Endothelial cell of umbilical vein (primary cell): ENCODE measurements around the gene HEPHL1. TPM values are rescaled to one million over a fixed set of nuclear protein-coding genes. Genes with fewer than 3 reads are reported as not detected.
A peak's percentile ranks its signal among the peaks of the same experiment; 100 is the strongest.

Source experiments
- BruUV-seq: library from RNA; stranded (reverse); fragments of 400-500 nt; replicated peaks from 2 replicates; lab custom pipeline; 2021; lab: Mats Ljungman, UMichigan
- CTCF ChIA-PET: fragments of 300-600, 350-600 bp; sonication (Branson Sonifier 250); formaldehyde crosslinking; loops from one replicate; lab custom pipeline; 2021; ENCODE audit warnings: antibody characterized with exemption, inconsistent platforms; lab: Charles Lee
- POLR2A ChIA-PET: fragments of 300-600, 350-600 bp; sonication (Branson Sonifier 250); formaldehyde crosslinking; loops from one replicate; lab custom pipeline; 2021; ENCODE audit warnings: antibody characterized with exemption, inconsistent platforms; lab: Charles Lee
- DNase-seq: peaks from one replicate; pipeline ENCODE4 v3.0.0-alpha.2; 2011; ENCODE audit warnings: low read depth, low spot score
- FAIRE-seq: peaks from 2 replicates; lab custom pipeline; 2011; peaks lifted over from hg19 to GRCh38; lab: Jason Lieb, UNC
- H2AFZ ChIP-seq: 2 replicates; pipeline ENCODE4 v1.6.0; 2012; ENCODE audit warnings: low read depth, low read length, control low read depth, inconsistent platforms
- H3K27ac ChIP-seq: 2 replicates; pipeline ENCODE4 v1.5.1; 2011; ENCODE audit warnings: low read depth, mild to moderate bottlenecking, control low read depth, low read length, moderate library complexity; ENCODE audit not compliant: insufficient read depth
- H3K27me3 ChIP-seq, 2 experiments: 2 replicates each; pipeline versions ENCODE4 v1.6.0 to v1.6.1; 2011; ENCODE audit warnings: low read length in 2 of 2, mixed read lengths in 1 of 2; ENCODE audit not compliant: control insufficient read depth in 2 of 2, insufficient read depth in 2 of 2
- H3K36me3 ChIP-seq, 2 experiments: 2 replicates in 1 of 2; 3 replicates in 1 of 2; pipeline ENCODE4 v1.5.1; 2011; ENCODE audit warnings: low read length in 2 of 2, mild to moderate bottlenecking in 1 of 2, moderate library complexity in 1 of 2; ENCODE audit not compliant: control insufficient read depth in 2 of 2, insufficient read depth in 2 of 2; ENCODE audit errors: extremely low read depth in 1 of 2
- H3K4me1 ChIP-seq: 3 replicates; pipeline ENCODE4 v1.5.1; 2011; ENCODE audit warnings: mild to moderate bottlenecking, low read length; ENCODE audit not compliant: control insufficient read depth, insufficient read depth; ENCODE audit errors: extremely low read depth
- H3K4me2 ChIP-seq: 2 replicates; pipeline ENCODE4 v1.6.1; 2011; ENCODE audit warnings: low read length, control low read depth, mixed read lengths; ENCODE audit not compliant: insufficient read depth
- H3K4me3 ChIP-seq, 3 experiments: fragments of 200-600 bp in 1 of 3; sonication (generic), shearing (Covaris generic) in 1 of 3; replicated peaks in 1 of 3; 2 replicates each; pipeline ENCODE4 v1.5.1; 2011 to 2016; ENCODE audit warnings: control low read depth in 3 of 3, low read length in 3 of 3, mild to moderate bottlenecking in 2 of 3, inconsistent platforms in 1 of 3, low read depth in 1 of 3, moderate library complexity in 1 of 3; ENCODE audit not compliant: insufficient read depth in 1 of 3
- H3K79me2 ChIP-seq: 2 replicates; pipeline ENCODE4 v1.6.0; 2012; ENCODE audit warnings: low read length, inconsistent platforms; ENCODE audit not compliant: control insufficient read depth, insufficient read depth
- H3K9ac ChIP-seq: replicated peaks from 2 replicates; pipeline ENCODE3; 2011; ENCODE audit warnings: low read length, control low read depth; ENCODE audit not compliant: insufficient read depth; ENCODE audit errors: extremely low read depth
- H3K9me1 ChIP-seq: replicated peaks from 3 replicates; pipeline ENCODE4 v1.6.0; 2011; ENCODE audit warnings: mild to moderate bottlenecking, low read length; ENCODE audit not compliant: control insufficient read depth, insufficient read depth; ENCODE audit errors: extremely low read depth
- H3K9me3 ChIP-seq: replicated peaks from 2 replicates; pipeline ENCODE4 v1.5.1; 2012; ENCODE audit warnings: low read length, inconsistent platforms; ENCODE audit not compliant: control insufficient read depth, insufficient read depth
- H4K20me1 ChIP-seq: replicated peaks from 2 replicates; pipeline ENCODE3; 2011; ENCODE audit warnings: mild to moderate bottlenecking, low read length; ENCODE audit not compliant: control insufficient read depth, insufficient read depth; ENCODE audit errors: extremely low read depth
- CTCF ChIP-seq, 2 donors: IDR thresholded peaks; 1 replicate in 1 of 2; 2 replicates in 1 of 2; pipeline ENCODE4 v1.5.1; 2011; ENCODE audit warnings: low read length in 2 of 2, mild to moderate bottlenecking in 2 of 2, moderate library complexity in 2 of 2, control low read depth in 1 of 2, inconsistent platforms in 1 of 2, low read depth in 1 of 2; ENCODE audit not compliant: insufficient read depth in 1 of 2; ENCODE audit errors: extremely low read depth in 1 of 2
- FOS ChIP-seq: IDR thresholded peaks from 2 replicates; pipeline ENCODE4 v1.6.1; 2011; ENCODE audit warnings: mild to moderate bottlenecking, low read length, moderate library complexity, borderline replicate concordance; ENCODE audit not compliant: insufficient read depth
- GATA2 ChIP-seq: IDR thresholded peaks from 2 replicates; pipeline ENCODE4 v1.7.0; 2011; ENCODE audit warnings: low read depth, mild to moderate bottlenecking, moderate library complexity, mixed read lengths, low read length; ENCODE audit not compliant: insufficient read length, insufficient read depth
- JUN ChIP-seq: IDR thresholded peaks from 2 replicates; pipeline ENCODE4 v1.6.1; 2011; ENCODE audit warnings: borderline replicate concordance, low read depth; ENCODE audit not compliant: insufficient read length, insufficient read depth
- MAX ChIP-seq: IDR thresholded peaks from 2 replicates; pipeline ENCODE4 v1.6.1; 2011; ENCODE audit not compliant: insufficient read depth, insufficient read length
- MYC ChIP-seq: IDR thresholded peaks from one replicate; pipeline ENCODE4 v1.6.1; 2011; ENCODE audit warnings: mild to moderate bottlenecking, low read depth, low read length
- POLR2A ChIP-seq: IDR thresholded peaks from 2 replicates; pipeline ENCODE4 v1.6.1; 2012; ENCODE audit warnings: low read depth, mild to moderate bottlenecking, control low read depth, low read length
- POLR2AphosphoS5 ChIP-seq: IDR thresholded peaks from 2 replicates; pipeline ENCODE4 v1.6.1; 2012; ENCODE audit warnings: low read depth, mild to moderate bottlenecking, control low read depth, low read length, moderate library complexity; ENCODE audit not compliant: insufficient read depth
- dilution Hi-C: fragments of 300-500 bp; cut with MboI; formaldehyde crosslinking; loops from one replicate; pipeline ENCODE4 v1.15.0; 2019; ENCODE audit warnings: low sequenced_read_pairs; ENCODE audit not compliant: extremely low pct_ligation_motif_present
- intact Hi-C: fragments of 100-400 bp; cut with micrococcal nuclease; formaldehyde crosslinking; loops from one replicate; pipeline ENCODE4 v1.10.0; 2022
- polyA plus RNA-seq, 4 experiments: library from polyadenylated mRNA; depleted of rRNA in 3 of 4; stranded (reverse) in 3 of 4; unstranded in 1 of 4; fragments of >200 nt; gene quantifications; 2 replicates each; pipeline versions ENCODE4 v1.2.1 to v1.2.3, GENCODE V29; 2011 to 2012; ENCODE audit warnings: missing spikeins in 1 of 4
- total RNA-seq: library from RNA; stranded (reverse); gene quantifications from 2 replicates; pipeline ENCODE4 v1.2.3, GENCODE V29; 2021

The HEPHL1 gene
- total and polyA plus RNA-seq, 2 donors (not counting 3 experiments of a cell fraction or from before 2014, with no cell fraction given), result not detected

- no peaks in the 10 kb centered on the region for H3K27me3 ChIP-seq
- no TSS peak for BruUV-seq
- no peaks in the 10 kb centered on the region for H3K9me1 ChIP-seq
- peak; percentile 81 for DNase-seq
- H4K20me1 ChIP-seq, result no peaks in the 10 kb centered on the region
- no peak overlapping the region for H3K4me2 ChIP-seq
- no peaks in the 10 kb centered on the region for H3K36me3 ChIP-seq
- ChIA-PET POLR2A (no interaction called here), CTCF (interaction anchor here (1.1 to 3.2 kb wide), 2 partner anchors 23 to 33 kb away, joined by 3 to 17 read pairs; no protein-coding TSS in a partner anchor)
- H3K27ac ChIP-seq, result peak overlapping the region; percentile 34
- no peak overlapping the region for H3K4me3 ChIP-seq
- FAIRE-seq, result peak; percentile 88
- peaks cover 34% of the 10 kb centered on the region for H3K4me1 ChIP-seq
- no peak overlapping the region for H3K9ac ChIP-seq
- no peaks in the 10 kb centered on the region for H3K9me3 ChIP-seq
- peaks cover 61% of the 10 kb centered on the region for H3K79me2 ChIP-seq
- TF ChIP-seq MYC (no peak), FOS (peak; percentile 99), JUN (peak; percentile 95), POLR2AphosphoS5 (peak; percentile 40), GATA2 (peak; percentile 23)
- intact Hi-C loops, result loop anchor here (1.0 kb wide), 1 partner anchor 10 kb away; no protein-coding TSS in a partner anchor
- H2AFZ ChIP-seq, result no peak overlapping the region
- dilution Hi-C loops, result no loop called here
Measured at GRCh38 chr11:94151903-94152677, 130.9 kb downstream of the HEPHL1 start.

GRCh38 chr11:94152678-94153065 lies 131.5 kb downstream of the HEPHL1 start:
- dilution Hi-C loops, result no loop called here
- intact Hi-C loops, result loop anchor here (1.0 kb wide), 1 partner anchor 10 kb away; no protein-coding TSS in a partner anchor
- H4K20me1 ChIP-seq, result no peaks in the 10 kb centered on the region
- peak overlapping the region; percentile 34 for H3K27ac ChIP-seq
- H3K9me1 ChIP-seq, result no peaks in the 10 kb centered on the region
- H2AFZ ChIP-seq, result no peak overlapping the region
- no peaks in the 10 kb centered on the region for H3K9me3 ChIP-seq
- H3K27me3 ChIP-seq, result no peaks in the 10 kb centered on the region
- no peak overlapping the region for H3K4me2 ChIP-seq
- FAIRE-seq (no peak), DNase-seq (no peak)
- TF ChIP-seq MAX (no peak), JUN (no peak), GATA2 (no peak), MYC (no peak), POLR2A (no peak), POLR2AphosphoS5 (no peak), CTCF (IDR thresholded peaks at IDR 0.05; ENCODE audit: extremely low read depth in 1 of 2, insufficient read depth in 1 of 2, low read depth in 1 of 2, low read length in 2 of 2) (no peak)
- H3K36me3 ChIP-seq, result no peaks in the 10 kb centered on the region
- no peak overlapping the region for H3K4me3 ChIP-seq
- no peak overlapping the region for H3K9ac ChIP-seq
- H3K79me2 ChIP-seq, result peaks cover 57% of the 10 kb centered on the region
- BruUV-seq, result no TSS peak
- peaks cover 34% of the 10 kb centered on the region for H3K4me1 ChIP-seq
- ChIA-PET CTCF (interaction anchor here (1.1 to 3.2 kb wide), 2 partner anchors 23 to 32 kb away, joined by 3 to 17 read pairs; no protein-coding TSS in a partner anchor), POLR2A (no interaction called here)
